Dedifferentiated amniotic fluid mesenchymal stem cell (primary cell): ENCODE results near the gene AMIGO3.
"Not testable (repeated sequence)": the region's sequence is repeated elsewhere in the genome, so short reads cannot be mapped to it uniquely, and the experiment has no call there.

Experiments used
- DNase-seq: peaks from one replicate; pipeline ENCODE4 v3.0.0-alpha.2; 2016; ENCODE audit errors: extremely low spot score

Gene AMIGO3

GRCh38 chr3:49719214-49719884 is at the start of gene AMIGO3:
TSS of gene AMIGO3 (minus strand) at chr3:49719684. CDS start at chr3:49719465, 219 bp downstream.
- peak; percentile 91 for DNase-seq

GRCh38 chr3:49763981-49764380 is 44.5 kb upstream of the AMIGO3 start:
- DNase-seq: no peak

GRCh38 chr3:49761661-49762060 is 42.2 kb upstream of the AMIGO3 start:
- DNase-seq: no peak

GRCh38 chr3:49759226-49759625 is 39.7 kb upstream of the AMIGO3 start:
- no peak for DNase-seq

- DNase-seq: no peak
Observed at GRCh38 chr3:49757197-49757596, 37.7 kb upstream of the AMIGO3 start.

GRCh38 chr3:49756036-49756435 is 36.6 kb upstream of the AMIGO3 start:
- DNase-seq: no peak

GRCh38 chr3:49754536-49754935 is 35.1 kb upstream of the AMIGO3 start:
- no peak for DNase-seq

GRCh38 chr3:49751501-49751900 is 32.0 kb upstream of the AMIGO3 start:
- DNase-seq: no peak

GRCh38 chr3:49750056-49750455 is 30.6 kb upstream of the AMIGO3 start:
- no peak for DNase-seq

- DNase-seq: not testable (repeated sequence)
Observed at GRCh38 chr3:49748874-49749273, 29.4 kb upstream of the AMIGO3 start.

- no peak for DNase-seq
Observed at GRCh38 chr3:49747792-49748480, 28.5 kb upstream of the AMIGO3 start.

GRCh38 chr3:49745986-49746385 is 26.5 kb upstream of the AMIGO3 start:
- DNase-seq: no peak

- no peak for DNase-seq
Observed at GRCh38 chr3:49740427-49740826, 20.9 kb upstream of the AMIGO3 start.

GRCh38 chr3:49738067-49738713 is 18.7 kb upstream of the AMIGO3 start:
- no peak for DNase-seq

GRCh38 chr3:49734752-49735151 is 15.3 kb upstream of the AMIGO3 start:
- no peak for DNase-seq

GRCh38 chr3:49733551-49733950 is 14.1 kb upstream of the AMIGO3 start:
- DNase-seq: no peak

GRCh38 chr3:49732597-49732996 is 13.1 kb upstream of the AMIGO3 start:
- no peak for DNase-seq

GRCh38 chr3:49729966-49730609 is 10.6 kb upstream of the AMIGO3 start:
- no peak for DNase-seq

GRCh38 chr3:49727924-49728361 is 8.5 kb upstream of the AMIGO3 start:
- DNase-seq: no peak

- no peak for DNase-seq
Observed at GRCh38 chr3:49727154-49727923, 7.9 kb upstream of the AMIGO3 start.

- no peak for DNase-seq
Observed at GRCh38 chr3:49725906-49726681, 6.6 kb upstream of the AMIGO3 start.
